HepG2 (cell line): ENCODE measurements around the gene CNPY4. TPM values are rescaled to one million over a fixed set of nuclear protein-coding genes. Genes with fewer than 3 reads are reported as not detected.

ENCODE experiments used
- ATF2 ChIP-seq: sonication (generic); formaldehyde crosslinking; IDR thresholded peaks from 2 replicates; pipeline ENCODE4 v1.4.0; 2020; ENCODE audit warnings: missing genetic modification reagents
- DPF2 ChIP-seq: sonication (generic); formaldehyde crosslinking; IDR thresholded peaks from 2 replicates; pipeline ENCODE4 v1.4.0; 2020; ENCODE audit warnings: mild to moderate bottlenecking, low read depth, missing genetic modification reagents, borderline replicate concordance
- GMEB2 ChIP-seq: IDR thresholded peaks from 2 replicates; pipeline ENCODE4 v1.6.1; 2016; ENCODE audit warnings: missing biosample characterization, missing genetic modification reagents, low read depth
- HHEX ChIP-seq: IDR thresholded peaks from 2 replicates; pipeline ENCODE4 v1.6.1; 2016; ENCODE audit warnings: control low read depth
- IRF2 ChIP-seq: IDR thresholded peaks from 2 replicates; pipeline ENCODE4 v1.6.1; 2018; ENCODE audit warnings: missing genetic modification reagents, missing compliant biosample characterization
- MXD1 ChIP-seq: sonication (generic); formaldehyde crosslinking; IDR thresholded peaks from 2 replicates; pipeline ENCODE4 v1.4.0; 2020; ENCODE audit warnings: mild to moderate bottlenecking, missing genetic modification reagents
- MXD3 ChIP-seq: IDR thresholded peaks from 2 replicates; pipeline ENCODE4 v1.6.1; 2016; ENCODE audit warnings: mild to moderate bottlenecking, missing biosample characterization, missing genetic modification reagents
- PHF5A ChIP-seq: IDR thresholded peaks from one replicate; pipeline ENCODE4 v1.6.1; 2018; ENCODE audit warnings: low read depth, missing genetic modification reagents; ENCODE audit not compliant: unreplicated experiment
- SRSF9 ChIP-seq: fragments of 200-400 bp; formaldehyde crosslinking; IDR thresholded peaks from 2 replicates; pipeline ENCODE4 v1.6.1; 2018; ENCODE audit warnings: borderline replicate concordance, mild to moderate bottlenecking, low read depth, low read length; ENCODE audit not compliant: insufficient read depth, poor library complexity, severe bottlenecking
- TIGD3 ChIP-seq: sonication (generic); formaldehyde crosslinking; IDR thresholded peaks from 2 replicates; pipeline ENCODE4 v1.5.1; 2020; ENCODE audit warnings: mild to moderate bottlenecking, missing genetic modification reagents, borderline replicate concordance
- ZBTB43 ChIP-seq: sonication (generic); formaldehyde crosslinking; conservative IDR thresholded peaks from 2 replicates; pipeline ENCODE4 v1.4.0; 2020; ENCODE audit warnings: missing genetic modification reagents
- ZKSCAN5 ChIP-seq: sonication (generic); formaldehyde crosslinking; IDR thresholded peaks from 2 replicates; pipeline ENCODE4 v1.5.1; 2020; ENCODE audit warnings: mild to moderate bottlenecking, missing genetic modification reagents
- ZNF251 ChIP-seq: sonication (generic); formaldehyde crosslinking; IDR thresholded peaks from 2 replicates; pipeline ENCODE4 v1.9.0; 2021; ENCODE audit warnings: mild to moderate bottlenecking, missing genetic modification reagents
- ZNF557 ChIP-seq: sonication (generic); formaldehyde crosslinking; IDR thresholded peaks from 2 replicates; pipeline ENCODE4 v1.4.0; 2020; ENCODE audit warnings: missing genetic modification reagents
- ZNF580 ChIP-seq: IDR thresholded peaks from 2 replicates; pipeline ENCODE4 v1.6.1; 2016; ENCODE audit warnings: low read depth, borderline replicate concordance
- ZNF766 ChIP-seq: sonication (generic); formaldehyde crosslinking; IDR thresholded peaks from 2 replicates; pipeline ENCODE4 v1.5.0; 2020; ENCODE audit warnings: missing genetic modification reagents, borderline replicate concordance
- ZNF768 ChIP-seq: sonication (generic); formaldehyde crosslinking; IDR thresholded peaks from 2 replicates; pipeline ENCODE4 v1.4.0; 2020; ENCODE audit warnings: missing genetic modification reagents
- ZNF784 ChIP-seq: sonication (generic); formaldehyde crosslinking; IDR thresholded peaks from 2 replicates; pipeline ENCODE4 v1.5.1; 2020; ENCODE audit warnings: missing genetic modification reagents, mild to moderate bottlenecking, borderline replicate concordance
- ZNF883 ChIP-seq: sonication (generic); formaldehyde crosslinking; IDR thresholded peaks from 2 replicates; pipeline ENCODE4 v1.5.1; 2020; ENCODE audit warnings: mild to moderate bottlenecking, missing genetic modification reagents; ENCODE audit errors: not compliant biosample characterization
- polyA plus RNA-seq, 8 experiments: library from polyadenylated mRNA; depleted of rRNA in 3 of 8; stranded (reverse) in 7 of 8; unstranded in 1 of 8; fragments of >200 nt; fragmentation: Illumina TruSeq in 4 of 8; extraction: Trizol in 4 of 8; gene quantifications; 2 replicates each; pipeline versions ENCODE4 v1.2.1 to v1.2.3, GENCODE V29; 2011 to 2016; ENCODE audit warnings: low read depth in 4 of 8, missing spikeins in 1 of 8, mixed read lengths in 1 of 8; ENCODE audit not compliant: insufficient read depth in 1 of 8
- total RNA-seq, 5 experiments: library from RNA; depleted of rRNA; stranded (reverse); fragments of >200 nt; fragmentation: Illumina TruSeq; extraction: Trizol; gene quantifications; 2 replicates each; pipeline ENCODE4 v1.2.3, GENCODE V29; 2016; ENCODE audit warnings: low read depth in 1 of 5

The CNPY4 gene
- total and polyA plus RNA-seq, 2 of the 13 experiments (the other 11 are each of a cell fraction or from before 2014, with no cell fraction given) = 6.2 to 12.7 TPM

- TF ChIP-seq TIGD3 (CRISPR knock-in tag) (0 out of 2 replicates have a peak, but pooled peaks have one; percentile 72), ATF2 (CRISPR knock-in tag) (no peak), ZNF766 (CRISPR knock-in tag) (0 out of 2 replicates have a peak, but pooled peaks have one; percentile 9), SRSF9 (no peak), HHEX (CRISPR knock-in tag) (no peak), MXD3 (no peak), ZBTB43 (CRISPR knock-in tag) (peak; percentile 59; the same call in 1 of the 2 replicates), ZNF784 (0 out of 2 replicates have a peak, but pooled peaks have one; percentile 16), ZNF883 (no peak), IRF2 (CRISPR knock-in tag) (no peak; the same call in 1 of the 2 replicates), DPF2 (CRISPR knock-in tag) (no peak), ZNF580 (CRISPR knock-in tag) (peak; percentile 64; the same call in 1 of the 2 replicates), ZNF557 (CRISPR knock-in tag) (peak; percentile 31), ZNF251 (CRISPR knock-in tag) (no peak), ZNF768 (no peak), PHF5A (CRISPR knock-in tag) (peak; percentile 10), MXD1 (CRISPR knock-in tag) (peak; percentile 76), GMEB2 (peak; percentile 66; the same call in 1 of the 2 replicates), ZKSCAN5 (no peak)
These were observed 7.8 kb downstream of the CNPY4 start, which contains the start of gene MBLAC1 (continued) for GRCh38 chr7:100126931-100127865.
